Measurements from ENCODE around the gene PHIP.
"Not testable (repeated sequence)": the region's sequence is repeated elsewhere in the genome, so short reads cannot be mapped to it uniquely, and the experiment has no call there.

PHIP gene

GRCh38 chr6:78947529-78947928, 130.5 kb downstream of the PHIP start:
- CTCF ChIA-PET = no interaction called here
- H3K27ac ChIP-seq = no peak overlapping the region
- DNase-seq (ENCODE audit: low spot score) = no peak
- POLR2A ChIA-PET (ENCODE audit: low non-redundant PET) = no interaction called here
- TF ChIP-seq CTCF (conservative IDR thresholded peaks at IDR 0.05; ENCODE audit: low read depth) = no peak

DNA sequence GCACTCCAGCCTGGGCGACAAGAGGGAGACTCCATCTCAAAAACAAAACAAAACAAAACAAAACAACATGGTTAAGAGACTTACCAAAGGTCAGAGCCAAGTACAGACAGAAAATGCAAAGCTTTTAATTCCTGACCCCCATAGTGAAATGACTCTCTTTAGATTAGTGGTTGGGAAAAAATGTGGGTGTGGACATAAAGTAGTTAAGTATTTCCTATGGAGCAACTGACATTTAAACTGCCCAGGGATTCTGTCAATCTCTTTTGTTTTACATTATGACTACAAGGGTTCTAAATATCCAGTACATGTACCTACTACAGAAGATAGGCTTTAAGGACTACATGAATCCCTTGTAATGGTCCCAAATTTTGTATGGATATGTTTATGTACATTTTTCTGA, 135.6 kb downstream of the PHIP start:
- CTCF ChIA-PET = interaction anchor here (0.6 kb wide), 1 partner anchor 15 kb away, joined by 3 read pairs; no protein-coding TSS in a partner anchor
- H3K27ac ChIP-seq = no peak overlapping the region
- POLR2A ChIA-PET (ENCODE audit: low non-redundant PET) = no interaction called here
- DNase-seq (ENCODE audit: low spot score) = peak; percentile 16
- no peak for TF ChIP-seq CTCF (conservative IDR thresholded peaks at IDR 0.05; ENCODE audit: low read depth)

DNA sequence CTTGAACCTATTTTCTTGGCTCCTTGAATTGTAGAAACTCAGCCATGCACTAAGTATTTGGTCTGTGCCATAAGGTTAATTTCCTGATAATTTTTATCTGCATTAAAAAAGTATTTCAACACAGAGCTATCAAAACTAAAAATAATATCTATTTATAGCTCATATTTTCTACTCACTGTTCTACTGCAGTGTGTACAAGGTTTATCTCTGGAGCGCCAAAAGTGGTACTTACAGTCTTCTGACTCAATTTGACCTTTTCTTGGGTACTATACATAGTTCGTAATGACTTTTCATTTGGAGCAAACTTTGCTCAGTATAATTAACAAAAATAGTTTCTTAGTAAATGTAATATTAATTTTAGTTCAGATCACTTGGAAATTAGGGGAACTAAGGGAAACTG, 141.5 kb downstream of the PHIP start:
- no peak overlapping the region for H3K27ac ChIP-seq
- no peak for DNase-seq (ENCODE audit: low spot score)
- POLR2A ChIA-PET (ENCODE audit: low non-redundant PET) = no interaction called here
- no peak for TF ChIP-seq CTCF (conservative IDR thresholded peaks at IDR 0.05; ENCODE audit: low read depth)
- CTCF ChIA-PET = interaction anchor here (0.9 kb wide), 1 partner anchor 9 kb away, joined by 3 read pairs; no protein-coding TSS in a partner anchor

DNA sequence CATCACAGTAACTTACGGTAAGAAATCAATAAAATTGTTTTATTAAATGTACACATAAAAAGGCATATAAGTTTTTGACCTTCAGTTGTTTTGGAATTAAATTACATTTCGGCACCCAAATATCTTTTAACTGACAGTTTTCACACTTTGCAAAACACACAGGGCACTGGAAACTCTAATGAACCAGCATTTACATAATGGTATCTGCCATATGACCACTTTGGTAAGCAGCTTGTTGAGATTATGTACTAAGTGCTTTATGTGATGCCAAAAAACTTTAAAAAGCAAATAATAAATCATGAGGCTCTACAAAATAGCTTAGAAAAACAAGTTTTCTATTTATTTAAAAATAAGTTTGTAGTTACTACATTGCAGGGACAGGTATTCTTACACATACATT, 142.5 kb downstream of the PHIP start:
- CTCF ChIA-PET = interaction anchor here (0.9 kb wide), 1 partner anchor 9 kb away, joined by 3 read pairs; no protein-coding TSS in a partner anchor
- no peak overlapping the region for H3K27ac ChIP-seq
- TF ChIP-seq CTCF (conservative IDR thresholded peaks at IDR 0.05; ENCODE audit: low read depth) = no peak
- POLR2A ChIA-PET (ENCODE audit: low non-redundant PET) = no interaction called here
- no peak for DNase-seq (ENCODE audit: low spot score)

GRCh38 chr6:78925317-78925716, 152.7 kb downstream of the PHIP start:
- ChIA-PET CTCF (no interaction called here), POLR2A (ENCODE audit: low non-redundant PET) (no interaction called here)
- DNase-seq (ENCODE audit: low spot score) = no peak
- no peak overlapping the region for H3K27ac ChIP-seq
- TF ChIP-seq CTCF (conservative IDR thresholded peaks at IDR 0.05; ENCODE audit: low read depth) = no peak

GRCh38 chr6:78921168-78921567, 156.9 kb downstream of the PHIP start:
- DNase-seq (ENCODE audit: low spot score); CTCF ChIA-PET; H3K27ac ChIP-seq; POLR2A ChIA-PET (ENCODE audit: low non-redundant PET): not testable (repeated sequence)

GRCh38 chr6:78917788-78918187, 160.3 kb downstream of the PHIP start:
- no peak overlapping the region for H3K27ac ChIP-seq
- DNase-seq (ENCODE audit: low spot score) = no peak
- ChIA-PET CTCF (interaction anchor here (0.6 kb wide), 2 partner anchors 28 to 796 kb away, joined by 3 to 5 read pairs; no protein-coding TSS in a partner anchor), POLR2A (ENCODE audit: low non-redundant PET) (no interaction called here)
- TF ChIP-seq CTCF (conservative IDR thresholded peaks at IDR 0.05; ENCODE audit: low read depth) = no peak
